K562 (cell line): Measurements from ENCODE around the gene RNF215. TPM values are rescaled to one million over a fixed set of nuclear protein-coding genes. Genes with fewer than 3 reads are reported as not detected.

Source experiments
- ARID1B ChIP-seq: fragments of 450-650 bp; IDR thresholded peaks from 2 replicates; pipeline ENCODE4 v1.6.1; 2016; ENCODE audit warnings: antibody characterized with exemption, mild to moderate bottlenecking, inconsistent platforms
- BCL6 ChIP-seq: fragments of 250-450 bp; sonication (Bioruptor Pico); IDR thresholded peaks from 2 replicates; pipeline ENCODE4 v1.4.0; 2020
- ERF ChIP-seq: fragments of 450-650 bp; formaldehyde crosslinking; IDR thresholded peaks from 2 replicates; pipeline ENCODE4 v1.4.0; 2020; ENCODE audit warnings: mild to moderate bottlenecking, mixed read lengths
- LCOR ChIP-seq: sonication (generic); formaldehyde crosslinking; IDR thresholded peaks from 2 replicates; pipeline ENCODE4 v1.8.0; 2022; ENCODE audit warnings: mild to moderate bottlenecking, missing genetic modification reagents
- NCOA6 ChIP-seq: fragments of 450-650 bp; IDR thresholded peaks from 2 replicates; pipeline ENCODE4 v1.6.1; 2017; ENCODE audit warnings: mild to moderate bottlenecking
- RBM25 ChIP-seq: fragments of 200-400 bp; formaldehyde crosslinking; IDR thresholded peaks from 2 replicates; pipeline ENCODE4 v1.6.1; 2018; ENCODE audit warnings: low read length, low read depth, moderate library complexity; ENCODE audit not compliant: severe bottlenecking
- SMAD1 ChIP-seq: fragments of 150-350 bp; IDR thresholded peaks from 2 replicates; pipeline ENCODE4 v1.6.1; 2014; ENCODE audit warnings: low read length, low read depth; ENCODE audit not compliant: partially characterized antibody
- TEAD2 ChIP-seq: fragments of 450-650 bp; IDR thresholded peaks from 2 replicates; pipeline ENCODE4 v1.6.1; 2016; ENCODE audit warnings: missing genetic modification characterization, control low read depth, missing compliant biosample characterization
- polyA plus RNA-seq, 8 experiments: library from polyadenylated mRNA; depleted of rRNA in 4 of 8; stranded (reverse) in 5 of 8; unstranded in 3 of 8; fragments of >200 nt; fragmentation: Nextera tagmentation in 2 of 8; fragmentation: Illumina TruSeq in 1 of 8; extraction: Ambion mirVana in 2 of 8; extraction: Trizol in 1 of 8; gene quantifications; 2 replicates each; pipeline versions ENCODE4 v1.2.1 to v1.2.3, GENCODE V29; 2011 to 2014; ENCODE audit warnings: inconsistent platforms in 1 of 8, missing spikeins in 1 of 8
- total RNA-seq, 7 experiments: library from RNA; depleted of rRNA in 6 of 7; stranded (reverse); fragments of >200 nt in 6 of 7; fragmentation: Illumina TruSeq in 2 of 7; extraction: Trizol in 2 of 7; gene quantifications; 2 replicates each; pipeline versions ENCODE4 v1.2.1 to v1.2.3, GENCODE V29; 2011 to 2021; ENCODE audit warnings: low replicate concordance in 1 of 7

RNF215 gene
- total and polyA plus RNA-seq, 9 of the 15 experiments (the other 6 are each of a cell fraction or from before 2014, with no cell fraction given) = 0.08 to 9.8 (median 2.7) TPM

DNA sequence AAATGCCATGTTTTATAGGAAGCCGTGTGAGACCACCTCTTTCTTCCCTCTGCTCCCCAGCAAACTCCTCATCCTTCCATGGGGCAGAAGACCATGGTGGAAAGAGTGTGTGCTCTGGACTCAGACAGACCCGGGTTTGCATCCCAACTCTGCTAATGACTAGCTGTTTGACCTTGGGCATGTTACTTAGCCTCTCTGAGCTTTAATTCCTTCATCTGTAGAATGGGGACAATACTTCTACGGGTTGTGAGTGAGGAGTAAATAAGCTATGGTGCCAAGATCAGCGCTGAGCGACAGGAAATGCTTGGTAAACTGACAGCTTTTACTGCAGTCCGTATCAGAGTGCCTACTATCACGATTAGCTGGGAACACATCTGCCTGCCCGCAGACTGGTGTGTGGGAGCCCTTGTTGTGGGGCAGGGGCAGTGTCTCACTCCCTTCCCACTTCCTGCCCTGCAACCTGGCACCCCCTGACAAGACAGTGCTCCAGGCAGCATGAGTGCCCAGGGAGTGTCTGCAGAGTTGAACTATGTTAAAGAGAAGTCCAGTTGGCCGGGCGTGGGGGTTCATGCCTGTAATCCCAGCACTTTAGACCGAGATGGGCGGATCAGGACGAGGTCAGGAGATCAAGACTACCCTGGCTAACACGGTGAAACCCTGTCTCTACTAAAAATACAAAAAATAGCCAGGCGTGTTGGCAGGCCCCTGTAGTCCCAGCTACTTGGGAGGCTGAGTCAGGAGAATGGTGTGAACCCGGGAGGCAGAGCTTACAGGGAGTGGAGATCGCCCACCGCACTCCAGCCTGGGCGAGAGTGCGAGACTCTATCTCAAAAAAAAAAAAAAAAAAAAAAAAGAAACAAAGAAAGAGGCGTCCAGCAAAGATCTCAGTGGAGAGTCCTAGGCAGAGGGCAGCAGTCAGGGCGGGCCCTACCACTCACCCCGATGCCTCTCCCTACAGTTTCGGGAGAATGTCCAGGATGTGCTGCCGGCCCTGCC lies 11.8 kb upstream of the RNF215 start (continued):
- TF ChIP-seq RBM25 = peak; percentile 46
- no peak for TF ChIP-seq BCL6 (CRISPR knock-in tag)
- no peak for TF ChIP-seq ARID1B
- TF ChIP-seq NCOA6 = no peak
- no peak for TF ChIP-seq SMAD1
- no peak for TF ChIP-seq TEAD2 (tag)
- TF ChIP-seq ERF (CRISPR knock-in tag) = no peak
- no peak for TF ChIP-seq LCOR (CRISPR knock-in tag)
